Stomach smooth muscle (tissue), 2 donors: ENCODE measurements around the gene OAS1.

Experiments used
- H3K27ac ChIP-seq: one replicate; pipeline ENCODE4 v1.7.0; 2013; ENCODE audit warnings: mild to moderate bottlenecking, low read length, inconsistent platforms
- H3K27me3 ChIP-seq, 2 donors: one replicate each; pipeline ENCODE4 v1.7.0; 2013; ENCODE audit warnings: low read length in 2 of 2; ENCODE audit not compliant: insufficient read depth in 2 of 2, control insufficient read depth in 1 of 2
- H3K36me3 ChIP-seq, 2 donors: one replicate each; pipeline ENCODE4 v1.7.0; 2013; ENCODE audit warnings: low read length in 2 of 2; ENCODE audit not compliant: control insufficient read depth in 2 of 2, insufficient read depth in 2 of 2
- H3K4me1 ChIP-seq: one replicate; pipeline ENCODE4 v1.7.0; 2013; ENCODE audit warnings: low read length; ENCODE audit not compliant: control insufficient read depth, insufficient read depth
- H3K4me3 ChIP-seq, 2 donors: one replicate each; pipeline ENCODE4 v1.7.0; 2013; ENCODE audit warnings: low read length in 2 of 2
- H3K9ac ChIP-seq, 2 donors: one replicate each; pipeline ENCODE4 v1.7.0; 2013; ENCODE audit warnings: low read length in 2 of 2, mild to moderate bottlenecking in 1 of 2
- H3K9me3 ChIP-seq, 2 donors: one replicate each; pipeline ENCODE4 v1.7.0; 2013; ENCODE audit warnings: low read length in 2 of 2; ENCODE audit not compliant: control insufficient read depth in 2 of 2
- donor health status: healthy.
- donor health status: Pancreatic carcinoma.

The OAS1 gene

DNA sequence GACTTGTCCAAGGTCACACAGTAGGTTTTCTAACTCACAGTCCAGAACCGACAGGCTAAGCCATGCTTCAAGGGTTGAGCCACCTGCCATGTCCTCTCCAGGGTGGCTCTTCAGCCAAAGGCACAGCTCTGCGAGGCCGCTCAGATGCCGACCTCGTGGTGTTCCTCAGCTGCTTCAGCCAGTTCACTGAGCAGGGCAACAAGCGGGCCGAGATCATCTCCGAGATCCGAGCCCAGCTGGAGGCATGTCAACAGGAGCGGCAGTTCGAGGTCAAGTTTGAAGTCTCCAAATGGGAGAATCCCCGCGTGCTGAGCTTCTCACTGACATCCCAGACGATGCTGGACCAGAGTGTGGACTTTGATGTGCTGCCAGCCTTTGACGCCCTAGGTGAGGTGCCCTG is 58.9 kb downstream of the OAS1 start:
- H3K4me1 ChIP-seq = no peaks in the 10 kb centered on the region
- H3K9me3 ChIP-seq = peaks cover 0 to 3% of the 10 kb centered on the region in 2 donors
- no peaks in the 10 kb centered on the region for H3K27me3 ChIP-seq
- no peak overlapping the region for H3K4me3 ChIP-seq
- H3K36me3 ChIP-seq = peaks cover 0 to 5% of the 10 kb centered on the region in 2 donors
- no peak overlapping the region for H3K9ac ChIP-seq
- no peak overlapping the region for H3K27ac ChIP-seq

DNA sequence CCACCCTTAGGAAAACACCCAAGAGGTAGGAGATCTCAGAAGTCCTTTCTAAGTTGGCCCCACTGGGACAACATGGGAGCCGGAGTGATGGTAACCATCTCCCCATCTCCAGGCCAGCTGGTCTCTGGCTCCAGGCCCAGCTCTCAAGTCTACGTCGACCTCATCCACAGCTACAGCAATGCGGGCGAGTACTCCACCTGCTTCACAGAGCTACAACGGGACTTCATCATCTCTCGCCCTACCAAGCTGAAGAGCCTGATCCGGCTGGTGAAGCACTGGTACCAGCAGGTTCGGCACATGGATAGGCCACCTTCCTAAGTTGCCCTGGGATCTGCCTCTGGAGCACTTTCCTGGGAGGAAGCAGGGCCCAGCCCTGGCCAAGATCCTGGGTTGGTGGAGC is 60.5 kb downstream of the OAS1 start:
- H3K36me3 ChIP-seq = peaks cover 0 to 4% of the 10 kb centered on the region in 2 donors
- peaks cover 3% of the 10 kb centered on the region for H3K4me1 ChIP-seq
- no peaks in the 10 kb centered on the region for H3K9me3 ChIP-seq
- no peak overlapping the region for H3K4me3 ChIP-seq
- no peaks in the 10 kb centered on the region for H3K27me3 ChIP-seq
- no peak overlapping the region for H3K27ac ChIP-seq
- H3K9ac ChIP-seq = no peak overlapping the region

DNA sequence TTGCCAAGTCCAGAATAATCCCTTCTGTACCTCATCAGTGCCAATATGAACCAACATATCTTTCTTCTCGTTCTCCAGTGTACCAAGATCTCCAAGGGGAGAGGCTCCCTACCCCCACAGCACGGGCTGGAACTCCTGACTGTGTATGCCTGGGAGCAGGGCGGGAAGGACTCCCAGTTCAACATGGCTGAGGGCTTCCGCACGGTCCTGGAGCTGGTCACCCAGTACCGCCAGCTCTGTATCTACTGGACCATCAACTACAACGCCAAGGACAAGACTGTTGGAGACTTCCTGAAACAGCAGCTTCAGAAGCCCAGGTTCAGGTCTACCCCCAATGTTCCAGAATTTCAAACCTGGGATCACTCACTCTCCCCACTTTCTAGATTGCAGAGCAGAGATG is 61.1 kb downstream of the OAS1 start:
- H3K4me1 ChIP-seq = peaks cover 3% of the 10 kb centered on the region

More for the DNA sequence above, 61.1 kb downstream of the OAS1 start:
- Histone ChIP-seq H3K9me3 (no peaks in the 10 kb centered on the region), H3K4me3 (no peak overlapping the region), H3K27me3 (no peaks in the 10 kb centered on the region), H3K36me3 (peaks cover 0 to 2% of the 10 kb centered on the region in 2 donors), H3K9ac (no peak overlapping the region), H3K27ac (no peak overlapping the region)
